IMR-90 (cell line): ENCODE results near the gene MMP25. TPM values are rescaled to one million over a fixed set of nuclear protein-coding genes. Genes with fewer than 3 reads are reported as not detected.

ENCODE experiments used
- ATAC-seq: fragments of 200-7000 bp; cut with Tn5 transposase; 2 replicates; pipeline ENCODE4 v1.9.1; 2020; ENCODE audit warnings: low read depth, mild to moderate bottlenecking, moderate library complexity
- BruUV-seq: library from RNA; stranded (reverse); fragments of 400-500 nt; replicated peaks from 2 replicates; lab custom pipeline; 2021; lab: Mats Ljungman, UMichigan
- CTCF ChIA-PET: fragments of 300-600 bp; formaldehyde crosslinking; extraction: SDS; loops from one replicate; lab custom pipeline; 2021; ENCODE audit warnings: antibody characterized with exemption; lab: Yijun Ruan, JAX
- POLR2A ChIA-PET: fragments of 300-600 bp; sonication (Branson Sonifier 250); formaldehyde crosslinking; loops from one replicate; lab custom pipeline; 2022; ENCODE audit warnings: antibody characterized with exemption; ENCODE audit not compliant: unreplicated experiment; lab: Charles Lee
- DNase-seq: peaks from one replicate; pipeline ENCODE4 v3.0.0; 2013
- H2AFZ ChIP-seq: replicated peaks from 2 replicates; pipeline ENCODE3; 2013; ENCODE audit warnings: low read length, mild to moderate bottlenecking; ENCODE audit not compliant: poor library complexity
- H2AK5ac ChIP-seq: 2 replicates; pipeline ENCODE4 v1.6.1; 2013; ENCODE audit warnings: low read depth, low read length, inconsistent platforms
- H2AK9ac ChIP-seq: replicated peaks from 2 replicates; pipeline ENCODE3; 2013; ENCODE audit warnings: mild to moderate bottlenecking, low read depth, low read length, moderate library complexity; ENCODE audit not compliant: poor library complexity
- H2BK120ac ChIP-seq: 2 replicates; pipeline ENCODE4 v1.6.1; 2013; ENCODE audit warnings: low read depth, low read length, inconsistent platforms
- H2BK15ac ChIP-seq: 3 replicates; pipeline ENCODE4 v1.6.1; 2013; ENCODE audit warnings: low read depth, low read length, inconsistent platforms
- H2BK20ac ChIP-seq: 2 replicates; pipeline ENCODE4 v1.6.1; 2013; ENCODE audit warnings: low read depth, mild to moderate bottlenecking, inconsistent platforms, low read length, moderate library complexity
- H2BK5ac ChIP-seq: 2 replicates; pipeline ENCODE4 v1.6.1; 2013; ENCODE audit warnings: mild to moderate bottlenecking, low read depth, low read length, inconsistent platforms; ENCODE audit not compliant: poor library complexity, severe bottlenecking
- H3K14ac ChIP-seq: replicated peaks from 2 replicates; pipeline ENCODE4 v1.6.1; 2013; ENCODE audit warnings: low read depth, low read length, inconsistent platforms
- H3K18ac ChIP-seq: 2 replicates; pipeline ENCODE4 v1.6.1; 2013; ENCODE audit warnings: low read depth, low read length, control low read depth
- H3K23ac ChIP-seq: 2 replicates; pipeline ENCODE4 v1.6.1; 2013; ENCODE audit warnings: low read depth, low read length, inconsistent platforms
- H3K27ac ChIP-seq: 2 replicates; pipeline ENCODE4 v1.5.1; 2013; ENCODE audit warnings: mild to moderate bottlenecking, control low read depth, low read length; ENCODE audit not compliant: insufficient read depth
- H3K27me3 ChIP-seq: 2 replicates; pipeline ENCODE4 v1.6.1; 2013; ENCODE audit warnings: low read length; ENCODE audit not compliant: control insufficient read depth, insufficient read depth
- H3K36me3 ChIP-seq: 2 replicates; pipeline ENCODE4 v1.6.1; 2013; ENCODE audit warnings: low read length, mixed read lengths; ENCODE audit not compliant: control insufficient read depth, insufficient read depth
- H3K4ac ChIP-seq: 2 replicates; pipeline ENCODE4 v1.6.1; 2013; ENCODE audit warnings: low read depth, low read length, inconsistent platforms
- H3K4me1 ChIP-seq: 2 replicates; pipeline ENCODE4 v1.6.1; 2013; ENCODE audit warnings: low read length, mixed read lengths; ENCODE audit not compliant: control insufficient read depth, insufficient read depth
- H3K4me2 ChIP-seq: 2 replicates; pipeline ENCODE4 v1.6.1; 2013; ENCODE audit warnings: low read depth, mild to moderate bottlenecking, control low read depth, low read length, moderate library complexity
- H3K4me3 ChIP-seq: 2 replicates; pipeline ENCODE4 v1.5.1; 2013; ENCODE audit warnings: low read depth, mild to moderate bottlenecking, control low read depth, low read length, moderate library complexity; ENCODE audit not compliant: insufficient read depth
- H3K56ac ChIP-seq: 2 replicates; pipeline ENCODE4 v1.6.1; 2013; ENCODE audit warnings: low read length, inconsistent platforms; ENCODE audit not compliant: insufficient read depth; ENCODE audit errors: extremely low read depth
- H3K79me1 ChIP-seq, 2 experiments: 2 replicates each; pipeline ENCODE4 v1.6.1; 2013; ENCODE audit warnings: low read length in 2 of 2, inconsistent platforms in 1 of 2, low read depth in 1 of 2
- H3K9ac ChIP-seq: 2 replicates; pipeline ENCODE4 v1.6.1; 2013; ENCODE audit warnings: low read depth, low read length, control low read depth
- H3K9me1 ChIP-seq: 2 replicates; pipeline ENCODE4 v1.6.1; 2013; ENCODE audit warnings: low read length, inconsistent platforms; ENCODE audit not compliant: insufficient read depth
- H3K9me3 ChIP-seq: 2 replicates; pipeline ENCODE4 v1.6.1; 2013; ENCODE audit warnings: low read length; ENCODE audit not compliant: control insufficient read depth, insufficient read depth
- H4K20me1 ChIP-seq: 2 replicates; pipeline ENCODE4 v1.6.1; 2013; ENCODE audit warnings: low read length, inconsistent platforms; ENCODE audit not compliant: insufficient read depth
- H4K5ac ChIP-seq: 2 replicates; pipeline ENCODE4 v1.6.1; 2013; ENCODE audit warnings: mild to moderate bottlenecking, low read depth, low read length, control low read depth
- H4K8ac ChIP-seq, 2 experiments: 2 replicates each; pipeline ENCODE4 v1.6.1; 2013; ENCODE audit warnings: low read depth in 2 of 2, low read length in 2 of 2, control low read depth in 1 of 2, inconsistent platforms in 1 of 2
- H4K91ac ChIP-seq: 2 replicates; pipeline ENCODE4 v1.6.1; 2013; ENCODE audit warnings: low read depth, low read length, inconsistent platforms; ENCODE audit not compliant: insufficient read depth
- CTCF ChIP-seq: conservative IDR thresholded peaks from 2 replicates; pipeline ENCODE4 v1.5.1; 2012; ENCODE audit warnings: mild to moderate bottlenecking, low read depth, low read length, improper control_type of control experiment
- MAZ ChIP-seq: IDR thresholded peaks from 2 replicates; pipeline ENCODE4 v1.6.1; 2012; ENCODE audit warnings: low read depth, mild to moderate bottlenecking, low read length, improper control_type of control experiment, moderate library complexity, borderline replicate concordance
- NFE2L2 ChIP-seq: fragments of 150-350 bp; IDR thresholded peaks from 2 replicates; pipeline ENCODE4 v1.6.1; 2016; ENCODE audit warnings: low read depth, mild to moderate bottlenecking, low read length
- RCOR1 ChIP-seq: IDR thresholded peaks from 2 replicates; pipeline ENCODE4 v1.6.1; 2012; ENCODE audit warnings: mild to moderate bottlenecking, low read length, improper control_type of control experiment; ENCODE audit not compliant: insufficient replicate concordance
- SMC3 ChIP-seq: fragments of 150-350 bp; IDR thresholded peaks from 2 replicates; pipeline ENCODE4 v1.6.1; 2016; ENCODE audit warnings: low read depth, mild to moderate bottlenecking, antibody characterized with exemption, low read length, moderate library complexity
- WGBS, 2 experiments: methylation state at CpG; one replicate each; pipeline versions ENCODE4 v1.1.5 to v1.1.7; 2013; ENCODE audit warnings: missing lambda C conversion rate in 2 of 2; ENCODE audit not compliant: insufficient read length in 1 of 2; ENCODE audit errors: extremely low coverage in 2 of 2; 5-methylcytosine and 5-hydroxymethylcytosine counted together
- dilution Hi-C: fragments of 300-500 bp; cut with HindIII; formaldehyde crosslinking; loops from one replicate; pipeline ENCODE4 v1.14.3; 2018; ENCODE audit warnings: low sequenced_read_pairs; ENCODE audit not compliant: unreplicated experiment
- in situ Hi-C: fragments of 300-500 bp; cut with MboI; formaldehyde crosslinking; loops from 3 replicates; pipeline ENCODE4 v1.14.3; 2019; ENCODE audit warnings: low sequenced_read_pairs, inconsistent platforms, mixed read lengths
- intact Hi-C: fragments of 100-400 bp; cut with micrococcal nuclease; formaldehyde crosslinking; loops from 2 replicates; pipeline ENCODE4 v1.10.0; 2022
- polyA plus RNA-seq, 3 experiments: library from polyadenylated mRNA; depleted of rRNA; stranded (reverse); fragments of >200 nt; gene quantifications; 2 replicates each; pipeline ENCODE4 v1.2.3, GENCODE V29; 2012; ENCODE audit warnings: low replicate concordance in 1 of 3
- total RNA-seq: library from RNA; depleted of rRNA; stranded (reverse); fragments of >200 nt; gene quantifications from 2 replicates; pipeline ENCODE4 v1.2.3, GENCODE V29; 2012

Gene MMP25
- total and polyA plus RNA-seq, 2 of the 4 experiments (the other 2 are of a cell fraction), result 0.07 TPM; not detected in 1

DNA sequence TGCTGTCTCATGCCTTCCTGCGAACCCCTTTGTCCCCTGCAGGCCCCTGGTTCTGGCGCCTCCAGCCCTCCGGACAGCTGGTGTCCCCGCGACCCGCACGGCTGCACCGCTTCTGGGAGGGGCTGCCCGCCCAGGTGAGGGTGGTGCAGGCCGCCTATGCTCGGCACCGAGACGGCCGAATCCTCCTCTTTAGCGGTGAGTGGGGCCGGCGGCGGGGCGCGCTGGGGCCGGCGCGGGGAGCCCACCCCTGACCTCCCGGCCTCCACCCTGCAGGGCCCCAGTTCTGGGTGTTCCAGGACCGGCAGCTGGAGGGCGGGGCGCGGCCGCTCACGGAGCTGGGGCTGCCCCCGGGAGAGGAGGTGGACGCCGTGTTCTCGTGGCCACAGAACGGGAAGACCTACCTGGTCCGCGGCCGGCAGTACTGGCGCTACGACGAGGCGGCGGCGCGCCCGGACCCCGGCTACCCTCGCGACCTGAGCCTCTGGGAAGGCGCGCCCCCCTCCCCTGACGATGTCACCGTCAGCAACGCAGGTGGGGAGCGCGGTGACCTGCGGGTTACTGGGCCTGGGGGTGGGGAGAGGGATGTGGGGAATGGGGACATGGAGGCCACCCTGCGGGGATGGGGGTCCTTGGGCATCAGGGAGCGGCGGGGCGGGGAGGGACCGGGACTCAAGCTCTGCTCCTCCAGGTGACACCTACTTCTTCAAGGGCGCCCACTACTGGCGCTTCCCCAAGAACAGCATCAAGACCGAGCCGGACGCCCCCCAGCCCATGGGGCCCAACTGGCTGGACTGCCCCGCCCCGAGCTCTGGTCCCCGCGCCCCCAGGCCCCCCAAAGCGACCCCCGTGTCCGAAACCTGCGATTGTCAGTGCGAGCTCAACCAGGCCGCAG is 12.0 kb downstream of the MMP25 start:
- in situ Hi-C loops (no loop called here), intact Hi-C loops (loop anchor here (1.0 to 2.0 kb wide), 4 partner anchors 48 to 108 kb away; no protein-coding TSS in a partner anchor), dilution Hi-C loops (no loop called here)
- Histone ChIP-seq H3K4me3 (peak overlapping the region; percentile 75), H3K4me1 (peaks cover 5% of the 10 kb centered on the region), H3K79me1 (peaks cover 0 to 16% of the 10 kb centered on the region in 2 experiments; a peak in 1 of 4 replicates), H2AK9ac (peak overlapping the region; percentile 65), H4K20me1 (no peaks in the 10 kb centered on the region; the same call in 1 of the 2 replicates), H3K14ac (peak overlapping the region; percentile 97), H4K5ac (peak overlapping the region; percentile 5; the same call in 1 of the 2 replicates), H3K27me3 (no peaks in the 10 kb centered on the region), H3K9me1 (peaks cover 10% of the 10 kb centered on the region), H4K8ac (peak overlapping the region; percentile 96 to 100; a peak in 3 of 4 replicates), H2AK5ac (peak overlapping the region; percentile 56), H2BK15ac (no peak overlapping the region), H3K4me2 (peak overlapping the region; percentile 86), H4K91ac (peak overlapping the region; percentile 65; the same call in 1 of the 2 replicates), H2BK120ac (no peak overlapping the region), H3K18ac (no peak overlapping the region), H3K9ac (peak overlapping the region; percentile 66), H3K56ac (no peak overlapping the region), H2BK5ac (peak overlapping the region; percentile 27), H3K36me3 (no peaks in the 10 kb centered on the region), H3K9me3 (no peaks in the 10 kb centered on the region), H3K23ac (peak overlapping the region; percentile 87), H3K27ac (peak overlapping the region; percentile 59; the same call in 1 of the 2 replicates), H2BK20ac (no peak overlapping the region), H2AFZ (peak overlapping the region; percentile 100), H3K4ac (peak overlapping the region; percentile 90)
- 20% methylated on average over 17 of the region's 77 CpGs; no CpG with 5 or more reads in 1 of the 2 experiments for WGBS, 2 experiments
- ATAC-seq (peak; percentile 15), DNase-seq (no peak)
- ChIA-PET POLR2A (interaction anchor here (0.9 kb wide), 1 partner anchor 39 kb away, joined by 12 read pairs; the partner anchor contains the start of gene TNFRSF12A), CTCF (interaction anchor here (0.5 to 2.2 kb wide), 9 partner anchors 11 to 113 kb away, joined by 3 to 9 read pairs (median 4); partner anchors contain the start of gene ZNF213)
- TF ChIP-seq NFE2L2 (no peak), CTCF (no peak), MAZ (peak; percentile 11; the same call in 1 of the 2 replicates), SMC3 (no peak), RCOR1 (no peak)
- BruUV-seq, result no TSS peak
